Stimulated activated CD8-positive, alpha-beta memory T cell treated with anti-CD3 and anti-CD28 coated beads, Interleukin-2, amount 100 ng/mL, for 1 hour (primary cell): Measurements from ENCODE around the gene MTRFR.
"Not testable (repeated sequence)": the region's sequence is repeated elsewhere in the genome, so short reads cannot be mapped to it uniquely, and the experiment has no call there.

Experiments used
- DNase-seq, 2 donors: peaks; one replicate each; pipeline ENCODE4 v3.0.0-alpha.2; 2020; ENCODE audit warnings: low read depth in 2 of 2

MTRFR gene

GRCh38 chr12:123248996-123249741 is 15.9 kb downstream of the MTRFR start:
- not testable (repeated sequence) for DNase-seq

- no peak for DNase-seq
Measured at GRCh38 chr12:123250471-123251383, 17.5 kb downstream of the MTRFR start.

- DNase-seq, result no peak
Measured at GRCh38 chr12:123251403-123252076, 18.3 kb downstream of the MTRFR start.

GRCh38 chr12:123252365-123252764 is 19.1 kb downstream of the MTRFR start:
- not testable (repeated sequence) for DNase-seq

GRCh38 chr12:123253641-123254459 is 20.6 kb downstream of the MTRFR start:
- DNase-seq, result no peak

GRCh38 chr12:123254853-123255446 is 21.7 kb downstream of the MTRFR start:
- no peak for DNase-seq

- no peak for DNase-seq
Measured at GRCh38 chr12:123258593-123258992, 25.4 kb downstream of the MTRFR start.

- no peak for DNase-seq
Measured at GRCh38 chr12:123260081-123260480, 26.8 kb downstream of the MTRFR start.

GRCh38 chr12:123261196-123261595 is 28.0 kb downstream of the MTRFR start:
- no peak for DNase-seq

GRCh38 chr12:123263196-123263817 is 30.1 kb downstream of the MTRFR start:
- no peak for DNase-seq

GRCh38 chr12:123264642-123265041 is 31.4 kb downstream of the MTRFR start:
- DNase-seq, result no peak

GRCh38 chr12:123265851-123266678 is 32.8 kb downstream of the MTRFR start:
- no peak for DNase-seq

- DNase-seq, result no peak
Measured at GRCh38 chr12:123266679-123267277, 33.5 kb downstream of the MTRFR start.

GRCh38 chr12:123267335-123267920 is 34.2 kb downstream of the MTRFR start:
- DNase-seq, result no peak

- DNase-seq, result no peak
Measured at GRCh38 chr12:123267991-123268843, 35.0 kb downstream of the MTRFR start.

- DNase-seq, result no peak
Measured at GRCh38 chr12:123268850-123269249, 35.6 kb downstream of the MTRFR start.

GRCh38 chr12:123269395-123269892 is 36.2 kb downstream of the MTRFR start:
- DNase-seq, result no peak

GRCh38 chr12:123269896-123270213 is 36.6 kb downstream of the MTRFR start:
- DNase-seq, result no peak
